Measurements from ENCODE around the gene SSTR3. TPM values are rescaled to one million over a fixed set of nuclear protein-coding genes. Genes with fewer than 3 reads are reported as not detected.
"Not testable (repeated sequence)": the region's sequence is repeated elsewhere in the genome, so short reads cannot be mapped to it uniquely, and the experiment has no call there.

Gene SSTR3
- total RNA-seq, 2 donors from 2014 or later, result not detected

- TF ChIP-seq CTCF (IDR thresholded peaks at IDR 0.05), result no peak
- Histone ChIP-seq H3K9me3 (no peaks in the 10 kb centered on the region), H3K36me3 (no peaks in the 10 kb centered on the region), H3K27me3 (no peaks in the 10 kb centered on the region), H3K4me1 (peaks cover 0 to 33% of the 10 kb centered on the region in 2 donors), H3K27ac (no peak overlapping the region), H3K4me3 (no peak overlapping the region)
- no peak for DNase-seq (ENCODE audit: low spot score)
These were observed 39.7 kb downstream of the SSTR3 start for GRCh38 chr22:37172266-37173245.

GRCh38 chr22:37171662-37172061 is 40.6 kb downstream of the SSTR3 start:
- Histone ChIP-seq H3K27ac (no peak overlapping the region), H3K4me3 (no peak overlapping the region), H3K36me3 (no peaks in the 10 kb centered on the region), H3K4me1 (peaks cover 0 to 33% of the 10 kb centered on the region in 2 donors), H3K27me3 (no peaks in the 10 kb centered on the region), H3K9me3 (no peaks in the 10 kb centered on the region)
- no peak for TF ChIP-seq CTCF (IDR thresholded peaks at IDR 0.05)
- DNase-seq (ENCODE audit: low spot score), result no peak

GRCh38 chr22:37170689-37171405 is 41.4 kb downstream of the SSTR3 start:
- H3K27ac ChIP-seq, result not testable (repeated sequence)

GRCh38 chr22:37169947-37170688 is 42.2 kb downstream of the SSTR3 start:
- DNase-seq (ENCODE audit: low spot score), result no peak
- Histone ChIP-seq H3K9me3 (no peaks in the 10 kb centered on the region), H3K27me3 (no peaks in the 10 kb centered on the region), H3K4me1 (peaks cover 0 to 19% of the 10 kb centered on the region in 2 donors), H3K27ac (no peak overlapping the region), H3K4me3 (no peak overlapping the region), H3K36me3 (no peaks in the 10 kb centered on the region)
- no peak for TF ChIP-seq CTCF (IDR thresholded peaks at IDR 0.05)

More at GRCh38 chr22:37170689-37171405, 41.4 kb downstream of the SSTR3 start:
- not testable (repeated sequence) for H3K36me3 ChIP-seq; H3K27me3 ChIP-seq; H3K4me3 ChIP-seq; H3K9me3 ChIP-seq; DNase-seq (ENCODE audit: low spot score)
- peaks cover 0 to 26% of the 10 kb centered on the region in 2 donors for H3K4me1 ChIP-seq

- H3K4me3 ChIP-seq, result no peak overlapping the region
- no peaks in the 10 kb centered on the region for H3K36me3 ChIP-seq
- H3K27me3 ChIP-seq, result no peaks in the 10 kb centered on the region
- TF ChIP-seq CTCF (IDR thresholded peaks at IDR 0.05), result no peak
- no peaks in the 10 kb centered on the region for H3K9me3 ChIP-seq
- peaks cover 0 to 19% of the 10 kb centered on the region in 2 donors for H3K4me1 ChIP-seq
- DNase-seq (ENCODE audit: low spot score), result no peak
- H3K27ac ChIP-seq, result no peak overlapping the region
These were observed 42.9 kb downstream of the SSTR3 start for GRCh38 chr22:37169406-37169805.
